Gastrocnemius medialis (tissue), 4 donors: Measurements from ENCODE around the gene KLHL29. TPM values are rescaled to one million over a fixed set of nuclear protein-coding genes. Genes with fewer than 3 reads are reported as not detected.

Experiments
- ATAC-seq, 2 donors: fragments of 150-250 bp; one replicate each; pipeline ENCODE4 v1.9.1; 2016
- DNase-seq, 2 donors: peaks; one replicate each; pipeline ENCODE4 v3.0.0-alpha.2; 2019
- H3K27ac ChIP-seq, 4 donors: fragments of 200-600 bp; sonication (generic); 1 replicate in 1 of 4; 2 replicates in 3 of 4; pipeline ENCODE4 v1.5.1; 2016 to 2018; ENCODE audit warnings: mild to moderate bottlenecking in 2 of 4, moderate library complexity in 1 of 4
- H3K27me3 ChIP-seq, 3 donors: fragments of 200-600 bp; sonication (generic) in 2 of 3; 1 replicate in 1 of 3; 2 replicates in 2 of 3; pipeline versions ENCODE4 v1.5.1 to v1.6.0; 2016 to 2019; ENCODE audit warnings: mild to moderate bottlenecking in 1 of 3, moderate library complexity in 1 of 3
- H3K36me3 ChIP-seq, 2 donors: fragments of 200-600 bp; sonication (generic) in 1 of 2; one replicate each; pipeline ENCODE4 v1.5.1; 2017 to 2018
- H3K4me1 ChIP-seq, 2 donors: fragments of 200-600 bp; sonication (generic) in 1 of 2; one replicate each; pipeline ENCODE4 v1.5.1; 2016 to 2017; ENCODE audit warnings: mild to moderate bottlenecking in 2 of 2
- H3K4me3 ChIP-seq, 4 donors: fragments of 200-600 bp; sonication (generic) in 3 of 4; 1 replicate in 1 of 4; 2 replicates in 3 of 4; pipeline ENCODE4 v1.5.1; 2016 to 2019; ENCODE audit warnings: mild to moderate bottlenecking in 2 of 4
- H3K9me3 ChIP-seq, 3 donors: fragments of 200-600 bp; sonication (generic) in 2 of 3; 1 replicate in 1 of 3; 2 replicates in 2 of 3; pipeline ENCODE4 v1.5.1; 2016 to 2019
- CTCF ChIP-seq, 5 experiments: fragments of 450-650 bp in 3 of 5; fragments of 200-600 bp in 2 of 5; sonication (generic) in 2 of 5; IDR thresholded peaks in 4 of 5; conservative IDR thresholded peaks in 1 of 5; 1 replicate in 4 of 5; 2 replicates in 1 of 5; pipeline ENCODE4 v1.5.1; 2016 to 2019; ENCODE audit warnings: antibody characterized with exemption in 5 of 5, mild to moderate bottlenecking in 3 of 5, moderate library complexity in 3 of 5
- POLR2A ChIP-seq, 2 donors: fragments of 450-650 bp; IDR thresholded peaks; one replicate each; pipeline ENCODE4 v1.6.1; 2017; ENCODE audit warnings: antibody characterized with exemption in 2 of 2, mild to moderate bottlenecking in 2 of 2, moderate library complexity in 2 of 2
- in situ Hi-C, 4 donors: fragments of 200-750 bp; cut with MboI; loops; one replicate each; pipeline versions ENCODE4 v1.15.0 to v1.8.0; 2017; ENCODE audit warnings: low sequenced_read_pairs in 4 of 4
- intact Hi-C: fragments of 100-400 bp; cut with DNase I; formaldehyde crosslinking; loops from one replicate; pipeline ENCODE4 v1.15.1; 2023; ENCODE audit warnings: low total_unique reads
- total RNA-seq, 4 donors: library from RNA; depleted of rRNA; stranded (reverse); fragments of >200 nt; gene quantifications; one replicate each; pipeline versions ENCODE4 v1.1.0 to v1.2.3, GENCODE V29; 2016

The KLHL29 gene
- total RNA-seq, 4 donors from 2014 or later, result 4.3 to 24.9 (median 8.7) TPM

GRCh38 chr2:23628926-23629771, 244.2 kb downstream of the KLHL29 start:
- Histone ChIP-seq H3K4me1 (peaks cover 6 to 10% of the 10 kb centered on the region in 2 donors), H3K4me3 (no peak overlapping the region), H3K27me3 (no peaks in the 10 kb centered on the region), H3K27ac (no peak overlapping the region), H3K9me3 (no peaks in the 10 kb centered on the region), H3K36me3 (no peaks in the 10 kb centered on the region)
- TF ChIP-seq CTCF (IDR thresholded peaks at IDR 0.05 in 4 of 5, conservative IDR thresholded peaks at IDR 0.05 in 1 of 5), result no peak
- no peak for TF ChIP-seq POLR2A (IDR thresholded peaks at IDR 0.05)
- ATAC-seq (no peak), DNase-seq (no peak)
- intact Hi-C loops (no loop called here), in situ Hi-C loops (no loop called here)

GRCh38 chr2:23629772-23630480, 244.9 kb downstream of the KLHL29 start:
- Histone ChIP-seq H3K4me3 (no peak overlapping the region), H3K27me3 (no peaks in the 10 kb centered on the region), H3K36me3 (no peaks in the 10 kb centered on the region), H3K9me3 (no peaks in the 10 kb centered on the region), H3K27ac (no peak overlapping the region), H3K4me1 (peaks cover 4% of the 10 kb centered on the region in 2 donors)
- TF ChIP-seq CTCF (IDR thresholded peaks at IDR 0.05 in 4 of 5, conservative IDR thresholded peaks at IDR 0.05 in 1 of 5), result no peak
- no peak for TF ChIP-seq POLR2A (IDR thresholded peaks at IDR 0.05)
- in situ Hi-C loops (no loop called here), intact Hi-C loops (no loop called here)
- no peak for ATAC-seq
- no peak for DNase-seq

- Histone ChIP-seq H3K9me3 (no peaks in the 10 kb centered on the region), H3K4me1 (no peaks in the 10 kb centered on the region), H3K27ac (no peak overlapping the region), H3K4me3 (no peak overlapping the region), H3K36me3 (no peaks in the 10 kb centered on the region), H3K27me3 (no peaks in the 10 kb centered on the region)
- TF ChIP-seq POLR2A (IDR thresholded peaks at IDR 0.05), result no peak
- TF ChIP-seq CTCF (IDR thresholded peaks at IDR 0.05 in 4 of 5, conservative IDR thresholded peaks at IDR 0.05 in 1 of 5), result no peak
- ATAC-seq (no peak), DNase-seq (no peak)
- intact Hi-C loops, result no loop called here
- in situ Hi-C loops, result no loop called here
Observed at GRCh38 chr2:23630961-23631360, 246.0 kb downstream of the KLHL29 start.

- H3K9me3 ChIP-seq, result no peaks in the 10 kb centered on the region
- DNase-seq (no peak), ATAC-seq (no peak)
- in situ Hi-C loops (no loop called here), intact Hi-C loops (no loop called here)
- TF ChIP-seq CTCF (IDR thresholded peaks at IDR 0.05 in 4 of 5, conservative IDR thresholded peaks at IDR 0.05 in 1 of 5), result no peak
- no peak for TF ChIP-seq POLR2A (IDR thresholded peaks at IDR 0.05)
- H3K36me3 ChIP-seq, result no peaks in the 10 kb centered on the region
- H3K4me1 ChIP-seq, result no peaks in the 10 kb centered on the region
- no peaks in the 10 kb centered on the region for H3K27me3 ChIP-seq
- H3K4me3 ChIP-seq, result no peak overlapping the region
- no peak overlapping the region for H3K27ac ChIP-seq
Observed at GRCh38 chr2:23631389-23631788, 246.4 kb downstream of the KLHL29 start.
